PFSK-1 (cell line): ENCODE measurements around the gene SND1.

Source experiments
- POLR2AphosphoS5 ChIP-seq: IDR thresholded peaks from 2 replicates; pipeline ENCODE4 v1.6.1; 2012; ENCODE audit warnings: low read depth, mild to moderate bottlenecking, control low read depth, low read length, moderate library complexity
- SIN3A ChIP-seq: IDR thresholded peaks from 2 replicates; pipeline ENCODE4 v1.6.1; 2012; ENCODE audit warnings: mild to moderate bottlenecking, low read length, moderate library complexity, borderline replicate concordance; ENCODE audit not compliant: insufficient read depth
- TAF1 ChIP-seq: IDR thresholded peaks from 2 replicates; pipeline ENCODE4 v1.6.1; 2012; ENCODE audit warnings: low read length, control low read depth, borderline replicate concordance; ENCODE audit not compliant: insufficient read depth
- TF ChIP-seq, protein P1 (sequence below), 2 experiments: IDR thresholded peaks; 2 replicates each; pipeline versions ENCODE4 v1.6.1 to v1.8.0; 2011 to 2012; ENCODE audit warnings: low read depth in 2 of 2, low read length in 2 of 2, control low read depth in 1 of 2, inconsistent platforms in 1 of 2, mild to moderate bottlenecking in 1 of 2, moderate library complexity in 1 of 2; ENCODE audit not compliant: insufficient read depth in 1 of 2

- TF ChIP-seq TAF1 (no peak), POLR2AphosphoS5 (no peak), SIN3A (no peak)
- TF ChIP-seq, protein P1, sequence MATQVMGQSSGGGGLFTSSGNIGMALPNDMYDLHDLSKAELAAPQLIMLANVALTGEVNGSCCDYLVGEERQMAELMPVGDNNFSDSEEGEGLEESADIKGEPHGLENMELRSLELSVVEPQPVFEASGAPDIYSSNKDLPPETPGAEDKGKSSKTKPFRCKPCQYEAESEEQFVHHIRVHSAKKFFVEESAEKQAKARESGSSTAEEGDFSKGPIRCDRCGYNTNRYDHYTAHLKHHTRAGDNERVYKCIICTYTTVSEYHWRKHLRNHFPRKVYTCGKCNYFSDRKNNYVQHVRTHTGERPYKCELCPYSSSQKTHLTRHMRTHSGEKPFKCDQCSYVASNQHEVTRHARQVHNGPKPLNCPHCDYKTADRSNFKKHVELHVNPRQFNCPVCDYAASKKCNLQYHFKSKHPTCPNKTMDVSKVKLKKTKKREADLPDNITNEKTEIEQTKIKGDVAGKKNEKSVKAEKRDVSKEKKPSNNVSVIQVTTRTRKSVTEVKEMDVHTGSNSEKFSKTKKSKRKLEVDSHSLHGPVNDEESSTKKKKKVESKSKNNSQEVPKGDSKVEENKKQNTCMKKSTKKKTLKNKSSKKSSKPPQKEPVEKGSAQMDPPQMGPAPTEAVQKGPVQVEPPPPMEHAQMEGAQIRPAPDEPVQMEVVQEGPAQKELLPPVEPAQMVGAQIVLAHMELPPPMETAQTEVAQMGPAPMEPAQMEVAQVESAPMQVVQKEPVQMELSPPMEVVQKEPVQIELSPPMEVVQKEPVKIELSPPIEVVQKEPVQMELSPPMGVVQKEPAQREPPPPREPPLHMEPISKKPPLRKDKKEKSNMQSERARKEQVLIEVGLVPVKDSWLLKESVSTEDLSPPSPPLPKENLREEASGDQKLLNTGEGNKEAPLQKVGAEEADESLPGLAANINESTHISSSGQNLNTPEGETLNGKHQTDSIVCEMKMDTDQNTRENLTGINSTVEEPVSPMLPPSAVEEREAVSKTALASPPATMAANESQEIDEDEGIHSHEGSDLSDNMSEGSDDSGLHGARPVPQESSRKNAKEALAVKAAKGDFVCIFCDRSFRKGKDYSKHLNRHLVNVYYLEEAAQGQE (IDR thresholded peaks at IDR 0.05; ENCODE audit: insufficient read depth in 1 of 2, low read depth in 2 of 2, low read length in 2 of 2) = no peak
Measured at GRCh38 chr7:127946111-127946510, 294.1 kb downstream of the SND1 start.
